AG04449 (cell line): ENCODE results near the gene PRSS36.
"Not testable (repeated sequence)": the region's sequence is repeated elsewhere in the genome, so short reads cannot be mapped to it uniquely, and the experiment has no call there.

Experiments
- CTCF ChIA-PET: fragments of 350-600 bp; formaldehyde crosslinking; extraction: SDS; loops from one replicate; lab custom pipeline; 2021; ENCODE audit warnings: antibody characterized with exemption; lab: Yijun Ruan, JAX
- POLR2A ChIA-PET: fragments of 400-600, 350-600 bp; formaldehyde crosslinking; extraction: SDS; loops from one replicate; lab custom pipeline; 2020; ENCODE audit warnings: antibody characterized with exemption, inconsistent platforms; lab: Yijun Ruan, JAX
- DNase-seq: peaks from one replicate; pipeline ENCODE4 v3.0.0-alpha.2; 2010; ENCODE audit warnings: low read depth, low spot score
- H3K4me3 ChIP-seq: 2 replicates; pipeline ENCODE4 v1.5.1; 2011; ENCODE audit warnings: low read depth, mild to moderate bottlenecking, control low read depth, low read length
- TF ChIP-seq, protein P1 (sequence below): IDR thresholded peaks from one replicate; pipeline ENCODE4 v1.5.1; 2011; ENCODE audit warnings: mild to moderate bottlenecking, moderate library complexity, low read length, control low read depth, inconsistent platforms; ENCODE audit not compliant: insufficient read depth; ENCODE audit errors: missing control alignments

PRSS36 gene

DNA sequence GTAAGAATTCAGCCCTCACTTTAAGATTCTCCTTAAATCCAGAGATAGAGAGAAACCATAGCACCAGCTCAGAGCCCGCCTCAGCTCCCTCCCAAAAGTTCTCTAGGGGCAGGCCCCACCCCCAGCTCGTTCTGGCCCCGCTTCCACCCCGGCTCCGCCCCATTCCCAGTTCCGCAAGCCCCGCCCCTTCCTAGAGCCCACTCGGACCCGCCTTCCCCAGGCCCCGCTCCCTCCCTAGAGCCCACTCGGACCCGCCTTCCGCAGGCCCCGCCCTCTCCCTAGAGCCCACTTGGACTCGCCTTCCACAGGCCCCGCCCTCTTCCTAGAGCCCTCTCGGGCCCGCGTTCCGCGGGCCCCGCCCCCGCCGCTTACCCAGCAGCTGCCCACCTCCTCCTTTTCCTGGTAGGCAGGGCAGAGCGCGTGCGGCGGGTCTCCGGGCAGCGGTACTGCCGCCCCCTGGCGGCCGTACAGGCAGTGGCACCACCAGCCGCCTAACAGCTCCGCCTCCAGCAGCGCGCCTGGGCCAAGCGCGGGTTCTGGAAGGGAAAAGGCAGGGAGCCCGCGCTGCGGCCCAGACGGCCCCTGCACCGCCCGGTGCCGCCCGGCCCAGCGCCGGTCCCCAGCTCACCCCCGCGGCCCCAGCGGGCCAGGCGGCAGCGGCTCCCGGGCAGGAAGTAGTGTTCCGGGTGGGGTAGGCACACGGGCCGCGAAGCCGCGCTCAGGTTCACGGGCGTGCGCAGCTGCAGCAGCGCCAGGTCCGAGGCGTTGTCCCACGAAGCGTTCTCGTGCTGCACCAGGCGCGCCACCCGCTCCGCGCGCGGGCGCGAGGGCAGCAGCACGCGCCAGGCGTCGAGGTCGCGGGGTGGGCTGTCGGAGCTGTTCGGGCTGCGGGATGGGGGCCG is 7.5 kb downstream of the PRSS36 start:
- H3K4me3 ChIP-seq = peak overlapping the region; percentile 57
- DNase-seq = peak; percentile 84
- CTCF ChIA-PET = interaction anchor here (0.6 to 6.7 kb wide), 59 partner anchors 9 to 728 kb away, joined by 3 to 101 read pairs (median 5); partner anchors contain the start of genes ARMC5, FUS, HSD3B7 and KAT8
- TF ChIP-seq, protein P1, sequence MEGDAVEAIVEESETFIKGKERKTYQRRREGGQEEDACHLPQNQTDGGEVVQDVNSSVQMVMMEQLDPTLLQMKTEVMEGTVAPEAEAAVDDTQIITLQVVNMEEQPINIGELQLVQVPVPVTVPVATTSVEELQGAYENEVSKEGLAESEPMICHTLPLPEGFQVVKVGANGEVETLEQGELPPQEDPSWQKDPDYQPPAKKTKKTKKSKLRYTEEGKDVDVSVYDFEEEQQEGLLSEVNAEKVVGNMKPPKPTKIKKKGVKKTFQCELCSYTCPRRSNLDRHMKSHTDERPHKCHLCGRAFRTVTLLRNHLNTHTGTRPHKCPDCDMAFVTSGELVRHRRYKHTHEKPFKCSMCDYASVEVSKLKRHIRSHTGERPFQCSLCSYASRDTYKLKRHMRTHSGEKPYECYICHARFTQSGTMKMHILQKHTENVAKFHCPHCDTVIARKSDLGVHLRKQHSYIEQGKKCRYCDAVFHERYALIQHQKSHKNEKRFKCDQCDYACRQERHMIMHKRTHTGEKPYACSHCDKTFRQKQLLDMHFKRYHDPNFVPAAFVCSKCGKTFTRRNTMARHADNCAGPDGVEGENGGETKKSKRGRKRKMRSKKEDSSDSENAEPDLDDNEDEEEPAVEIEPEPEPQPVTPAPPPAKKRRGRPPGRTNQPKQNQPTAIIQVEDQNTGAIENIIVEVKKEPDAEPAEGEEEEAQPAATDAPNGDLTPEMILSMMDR = peak; percentile 99
- POLR2A ChIA-PET = interaction anchor here (0.5 to 1.8 kb wide), 13 partner anchors 12 to 330 kb away, joined by 3 to 31 read pairs (median 3); partner anchors contain the start of genes ARMC5, FUS, HSD3B7 and KAT8

DNA sequence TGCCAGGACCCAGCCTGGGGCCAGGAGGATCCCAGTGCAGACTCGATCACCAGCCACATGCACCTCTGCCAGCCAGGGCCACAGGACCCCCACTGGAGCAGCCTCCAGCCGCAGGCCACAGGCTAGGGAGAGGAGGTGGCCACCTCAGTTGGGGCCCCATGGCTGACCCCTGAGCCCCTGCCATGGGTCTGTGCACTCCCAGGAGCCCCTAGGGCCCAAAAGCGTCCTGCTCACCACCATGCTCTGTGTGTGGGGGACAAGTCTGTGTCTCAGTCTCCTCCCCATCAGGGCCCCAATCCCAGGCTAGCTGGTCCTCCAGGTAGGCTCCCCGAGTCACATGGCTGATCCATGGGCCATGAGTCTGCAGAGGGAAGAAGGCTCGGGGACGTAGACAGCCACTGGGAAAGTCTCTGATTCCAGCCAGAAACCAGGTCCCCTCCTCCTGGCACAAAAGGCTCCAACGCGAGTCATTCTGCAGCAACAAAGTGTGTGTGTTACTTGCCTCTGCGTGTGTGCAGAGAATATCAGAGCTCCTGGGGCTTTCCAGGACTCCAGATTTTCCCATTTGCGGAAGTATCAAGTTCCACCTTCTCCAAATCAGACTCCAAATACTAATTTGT is 8.3 kb downstream of the PRSS36 start:
- TF ChIP-seq, protein P1 = no peak
- POLR2A ChIA-PET = interaction anchor here (0.5 to 1.8 kb wide), 11 partner anchors 11 to 330 kb away, joined by 3 to 31 read pairs (median 3); partner anchors contain the start of genes ARMC5, FUS, HSD3B7 and KAT8
- CTCF ChIA-PET = interaction anchor here (0.6 to 6.7 kb wide), 51 partner anchors 8 to 729 kb away, joined by 3 to 101 read pairs (median 6); partner anchors contain the start of genes ARMC5, FUS, HSD3B7 and KAT8
- H3K4me3 ChIP-seq = peak overlapping the region; percentile 39
- peak; percentile 46 for DNase-seq

DNA sequence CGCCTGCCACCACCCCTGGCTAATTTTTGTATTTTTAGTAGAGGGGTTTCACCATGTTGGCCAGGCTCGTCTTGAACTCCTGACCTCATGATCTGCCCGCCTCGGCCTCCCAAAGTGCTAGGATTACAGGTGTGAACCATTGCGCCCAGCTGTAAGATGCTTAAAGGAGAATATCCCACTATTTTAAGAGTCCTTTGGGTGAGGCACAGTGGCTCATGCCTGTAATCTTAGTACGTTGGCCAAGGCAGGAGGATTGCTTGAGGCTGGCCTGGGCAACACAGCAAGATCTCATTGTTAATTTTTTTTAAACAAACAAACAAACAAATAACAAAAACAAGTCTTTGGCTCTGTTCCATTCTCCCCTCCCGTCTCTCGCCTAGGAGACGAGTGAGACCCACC is 8.8 kb downstream of the PRSS36 start:
- POLR2A ChIA-PET, DNase-seq, H3K4me3 ChIP-seq: not testable (repeated sequence)
- CTCF ChIA-PET = interaction anchor here (1.8 to 6.7 kb wide), 6 partner anchors 12 to 319 kb away, joined by 8 to 101 read pairs (median 28); partner anchors contain the start of genes HSD3B7 and KAT8

DNA sequence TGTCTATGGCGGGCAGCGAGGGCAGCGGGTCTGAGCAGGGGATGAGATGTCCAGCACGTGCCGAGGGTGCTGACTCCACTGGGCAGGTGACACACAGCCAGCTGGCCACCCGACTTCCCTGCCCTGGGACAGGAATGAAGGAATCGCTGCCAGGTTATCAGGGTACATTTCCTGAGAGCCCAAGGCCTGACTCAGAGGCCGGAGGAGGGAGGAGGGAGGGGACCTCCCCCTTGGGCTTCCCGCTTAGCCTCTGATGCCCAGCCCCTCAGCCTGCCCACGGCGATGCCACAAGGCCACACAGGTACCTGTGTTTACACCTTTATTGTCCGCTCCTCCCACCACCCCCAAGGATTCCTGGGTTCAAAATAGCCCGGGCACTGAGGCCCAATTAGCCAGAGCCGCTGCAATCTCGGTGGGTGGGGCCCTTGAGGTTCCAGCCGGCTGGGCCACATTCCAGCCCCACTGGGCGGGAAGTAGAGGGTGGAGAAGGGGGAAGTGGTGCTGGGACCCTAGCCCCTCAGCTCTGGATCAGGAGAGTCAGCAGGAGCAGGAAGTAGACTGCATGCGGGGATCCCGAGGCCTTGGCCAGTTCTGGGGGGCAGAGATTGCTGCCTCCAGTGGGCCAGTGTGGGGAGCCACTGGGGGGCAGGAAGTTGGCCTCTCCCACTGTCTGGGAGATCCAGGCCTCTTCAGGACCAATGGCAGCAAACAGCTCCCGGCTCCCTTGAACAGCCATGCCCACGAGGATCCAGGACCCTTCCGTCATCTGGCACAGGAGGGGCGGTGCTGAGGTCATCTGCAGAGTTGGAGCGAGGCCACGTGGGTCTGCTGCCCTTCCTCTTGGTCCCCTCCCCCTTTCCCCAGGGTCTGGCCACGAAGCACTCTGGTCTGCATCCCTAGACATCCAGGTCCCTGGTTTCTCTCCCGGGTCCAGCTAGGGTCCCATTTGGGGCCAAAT is 11.0 kb downstream of the PRSS36 start:
- no peak overlapping the region for H3K4me3 ChIP-seq
- ChIA-PET CTCF (interaction anchor here (0.9 to 2.4 kb wide), 2 partner anchors 9 to 154 kb away, joined by 4 to 10 read pairs; partner anchors contain the start of gene HSD3B7), POLR2A (no interaction called here)
- TF ChIP-seq, protein P1 = no peak
- no peak for DNase-seq

DNA sequence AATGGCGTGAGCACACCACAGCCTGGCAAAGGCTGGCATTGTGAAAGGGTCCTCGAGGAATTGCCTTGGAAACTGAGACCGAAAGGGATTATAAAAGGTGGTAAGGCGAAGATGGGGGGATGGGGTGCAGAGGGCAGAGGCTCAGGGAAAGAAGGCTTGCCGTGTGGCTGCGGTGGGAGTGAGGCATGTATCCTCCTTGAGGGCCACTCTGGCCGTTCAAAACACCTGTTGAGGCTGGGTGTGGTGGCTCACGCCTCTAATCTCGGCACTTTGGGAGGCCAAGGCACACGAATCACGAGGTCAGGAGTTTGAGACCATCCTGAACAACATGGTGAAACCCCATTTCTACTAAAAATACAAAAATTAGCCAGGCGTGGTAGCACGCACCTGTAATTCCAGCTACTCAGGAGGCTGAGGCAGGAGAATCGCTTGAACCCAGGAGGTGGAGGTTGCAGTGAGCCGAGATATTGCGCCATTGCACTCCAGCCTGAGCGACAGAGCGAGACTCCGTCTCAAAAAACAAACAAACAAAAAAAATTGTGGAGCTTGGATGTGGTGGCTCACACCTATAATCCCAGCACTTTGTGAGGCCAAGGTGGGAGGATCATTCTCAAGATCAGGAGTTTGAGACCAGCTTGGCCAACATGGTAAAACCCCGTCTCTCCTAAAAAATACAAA is 12.9 kb downstream of the PRSS36 start:
- DNase-seq, H3K4me3 ChIP-seq: not testable (repeated sequence)
- ChIA-PET POLR2A (interaction anchor here (1.1 kb wide), 1 partner anchor 20 kb away, joined by 3 read pairs; the partner anchor contains the start of gene KAT8), CTCF (interaction anchor here (1.0 to 1.7 kb wide), 3 partner anchors 18 to 184 kb away, joined by 3 to 4 read pairs (median 4); no protein-coding TSS in a partner anchor)

DNA sequence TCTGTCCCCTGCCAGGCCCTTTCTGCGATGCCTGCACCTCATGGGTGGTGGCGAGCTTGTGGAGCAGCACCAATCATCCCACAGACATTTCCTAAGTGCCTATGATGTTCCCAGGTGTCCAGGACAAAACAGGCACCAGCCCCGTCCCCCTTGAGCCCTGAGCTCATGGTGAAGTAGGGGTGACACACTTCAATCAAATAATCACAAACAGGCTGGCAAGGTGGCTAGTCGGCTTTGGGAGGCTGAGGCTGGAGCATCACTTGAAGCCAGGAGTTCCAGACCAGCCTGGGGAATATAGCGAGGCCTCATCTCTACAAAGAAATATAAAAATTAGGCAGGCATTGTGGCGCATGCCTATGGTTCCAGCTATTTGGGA is 13.6 kb downstream of the PRSS36 start:
- ChIA-PET CTCF (interaction anchor here (1.2 to 1.7 kb wide), 3 partner anchors 17 to 183 kb away, joined by 3 to 4 read pairs (median 4); no protein-coding TSS in a partner anchor), POLR2A (interaction anchor here (1.1 kb wide), 2 partner anchors 19 to 62 kb away, joined by 3 read pairs; partner anchors contain the start of genes KAT8, ZNF646 and ZNF668)
- no peak for DNase-seq
- no peak overlapping the region for H3K4me3 ChIP-seq
- TF ChIP-seq, protein P1 = no peak
